Cardiac septum (tissue), 1 donor: ENCODE results near the gene RCOR3. TPM values are rescaled to one million over a fixed set of nuclear protein-coding genes. Genes with fewer than 3 reads are reported as not detected.
"Not testable (repeated sequence)": the region's sequence is repeated elsewhere in the genome, so short reads cannot be mapped to it uniquely, and the experiment has no call there.

ENCODE experiments used
- DNase-seq: peaks from one replicate; pipeline ENCODE4 v3.0.0-alpha.2; 2020; ENCODE audit warnings: low spot score
- intact Hi-C: fragments of 100-400 bp; cut with DNase I; formaldehyde crosslinking; loops from one replicate; pipeline ENCODE4 v1.14.0; 2022
- total RNA-seq: library from RNA; stranded (reverse); fragmentation: NEBNext Ultra II Directional; extraction: Animal tissue kit (Norgen Biotek cat#: 25700); gene quantifications from one replicate; pipeline ENCODE4 v1.2.1, GENCODE V29; 2021
- donor health status: DM: no; HTN: no; CAD: no.

RCOR3 gene
- total RNA-seq, 1 donor from 2014 or later, result 58.2 TPM

DNA sequence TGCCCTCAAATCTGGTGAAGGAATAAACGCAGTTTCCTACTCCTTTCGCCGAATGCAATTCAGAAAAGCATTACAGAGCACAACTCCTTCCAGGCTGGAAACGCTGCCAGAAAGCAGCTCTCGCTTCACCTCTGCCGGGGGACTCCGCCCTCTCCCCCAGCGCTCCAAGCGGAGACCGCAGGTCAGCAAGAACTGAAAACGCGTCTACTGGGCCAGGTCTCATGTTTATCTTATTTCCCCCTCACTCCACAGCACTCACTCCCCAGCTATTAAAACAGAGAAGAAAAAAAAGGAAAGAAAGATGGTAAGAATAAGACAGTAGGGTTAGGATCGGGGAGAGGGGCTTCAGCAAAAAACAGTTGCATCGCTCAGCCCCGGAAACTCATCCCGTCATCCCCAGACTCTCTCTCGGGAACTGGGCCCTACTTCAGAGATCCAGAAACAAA is 833 bp upstream of the RCOR3 start:
- intact Hi-C loops, result loop anchor here (5.0 kb wide), 1 partner anchor 49 kb away; no protein-coding TSS in a partner anchor
- DNase-seq, result peak; percentile 87

DNA sequence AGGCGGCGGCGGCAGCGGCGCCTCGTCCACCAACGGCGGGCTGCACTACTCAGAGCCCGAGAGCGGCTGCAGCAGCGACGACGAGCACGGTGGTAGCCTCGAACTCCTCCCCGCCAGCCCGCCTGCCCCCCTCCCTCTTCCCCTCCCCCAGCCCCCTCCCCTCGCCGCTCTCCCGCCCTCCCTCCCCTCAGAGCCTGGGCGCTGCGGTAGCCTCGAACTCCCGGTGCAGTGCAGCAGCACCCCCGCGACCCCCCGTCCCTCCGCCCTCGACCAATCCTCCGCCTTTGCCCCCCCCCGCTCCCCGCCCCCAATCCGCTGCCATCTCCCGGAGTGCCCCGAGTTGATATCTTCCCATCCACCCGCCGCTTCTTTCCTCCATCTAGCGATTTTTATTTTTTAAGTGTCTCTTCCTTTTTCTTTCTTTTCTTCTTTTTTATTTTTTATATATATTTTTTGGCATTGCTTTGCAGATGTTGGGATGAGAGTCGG is 516 bp downstream of the RCOR3 start:
- peak; percentile 81 for DNase-seq
- intact Hi-C loops, result loop anchor here (2.0 to 5.0 kb wide), 2 partner anchors 48 to 123 kb away; no protein-coding TSS in a partner anchor

DNA sequence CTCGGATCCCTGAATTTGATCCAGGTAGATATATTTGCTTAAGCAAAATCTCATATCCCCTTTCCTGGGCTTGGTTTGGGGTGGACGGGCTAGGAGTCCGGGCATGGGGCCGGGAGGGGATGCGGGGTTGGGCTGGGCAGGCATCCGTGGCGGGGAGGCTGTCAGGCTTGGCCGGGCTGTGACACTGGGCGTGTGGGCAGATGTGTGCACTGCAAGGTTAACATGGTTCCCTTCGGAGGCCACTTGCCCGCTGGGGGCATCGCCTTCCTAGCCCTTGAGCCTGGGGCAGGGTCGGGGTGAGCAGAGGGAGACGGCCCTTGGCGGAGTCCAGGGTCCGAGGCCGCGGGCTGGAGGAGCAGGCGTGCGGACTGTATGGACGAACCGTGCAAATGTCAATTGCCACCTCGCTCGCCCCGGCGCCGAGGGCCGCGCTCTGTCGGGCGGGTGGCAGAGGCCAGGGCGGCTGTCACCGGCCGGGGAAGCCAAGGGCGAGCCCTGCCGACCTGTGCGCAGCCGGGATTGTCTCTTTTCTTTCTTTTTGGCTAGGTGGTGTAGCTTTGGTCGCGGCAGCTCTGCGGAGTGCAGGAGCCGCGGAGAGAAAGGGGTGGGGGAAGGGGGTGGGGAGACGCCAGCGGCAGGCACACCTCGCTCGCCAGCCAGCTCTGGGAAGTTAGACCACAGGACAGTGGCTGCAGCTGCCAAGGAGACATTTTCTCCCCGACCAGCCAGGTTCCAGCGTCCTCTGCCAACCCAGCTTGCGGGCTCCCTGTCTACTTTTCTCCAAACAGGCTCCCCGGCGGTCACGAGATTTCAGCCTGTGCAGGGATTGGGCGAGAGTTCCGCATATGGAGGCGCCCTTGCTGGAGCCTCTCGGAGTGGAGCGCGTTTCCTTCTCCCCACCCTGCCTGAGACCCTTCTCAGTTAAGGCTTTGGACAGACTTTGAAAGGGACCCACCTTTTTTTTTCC is 1.3 kb downstream of the RCOR3 start:
- peak; percentile 96 for DNase-seq
- intact Hi-C loops, result loop anchor here (2.0 kb wide), 1 partner anchor 122 kb away; no protein-coding TSS in a partner anchor

DNA sequence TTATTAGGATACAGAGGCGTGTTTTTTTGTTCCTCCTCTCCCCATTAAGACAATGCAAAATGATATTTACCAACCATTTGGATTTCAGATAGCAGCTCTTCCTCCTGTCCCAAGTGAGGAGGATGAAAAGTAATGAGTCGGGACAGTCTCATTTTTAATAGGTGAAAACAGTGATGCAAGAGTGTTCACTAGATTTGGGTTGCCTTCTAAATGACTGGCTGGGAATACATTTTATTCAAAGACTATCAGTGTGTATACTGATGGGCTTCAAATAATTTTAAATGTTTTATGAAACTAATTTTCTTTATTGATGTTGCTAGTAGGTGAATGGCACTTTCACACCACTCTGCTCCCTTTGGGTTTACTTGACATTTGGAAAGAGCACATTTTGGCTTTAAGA is 2.1 kb downstream of the RCOR3 start:
- DNase-seq, result no peak
- intact Hi-C loops, result loop anchor here (2.0 kb wide), 1 partner anchor 122 kb away; no protein-coding TSS in a partner anchor

DNA sequence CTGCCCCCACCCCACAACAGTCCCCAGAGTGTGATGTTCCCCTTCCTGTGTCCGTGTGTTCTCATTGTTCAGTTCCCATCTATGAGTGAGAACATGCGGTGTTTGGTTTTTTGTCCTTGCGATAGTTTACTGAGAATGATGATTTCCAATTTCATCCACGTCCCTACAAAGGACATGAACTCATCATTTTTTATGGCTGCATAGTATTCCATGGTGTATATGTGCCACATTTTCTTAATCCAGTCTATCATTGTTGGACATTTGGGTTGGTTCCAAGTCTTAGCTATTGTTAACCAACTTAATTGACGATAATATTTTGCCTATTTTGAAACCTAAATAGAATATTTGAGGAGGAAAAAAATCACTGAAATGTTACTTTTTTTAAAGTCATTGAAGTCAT is 3.9 kb downstream of the RCOR3 start:
- intact Hi-C loops, DNase-seq: not testable (repeated sequence)

DNA sequence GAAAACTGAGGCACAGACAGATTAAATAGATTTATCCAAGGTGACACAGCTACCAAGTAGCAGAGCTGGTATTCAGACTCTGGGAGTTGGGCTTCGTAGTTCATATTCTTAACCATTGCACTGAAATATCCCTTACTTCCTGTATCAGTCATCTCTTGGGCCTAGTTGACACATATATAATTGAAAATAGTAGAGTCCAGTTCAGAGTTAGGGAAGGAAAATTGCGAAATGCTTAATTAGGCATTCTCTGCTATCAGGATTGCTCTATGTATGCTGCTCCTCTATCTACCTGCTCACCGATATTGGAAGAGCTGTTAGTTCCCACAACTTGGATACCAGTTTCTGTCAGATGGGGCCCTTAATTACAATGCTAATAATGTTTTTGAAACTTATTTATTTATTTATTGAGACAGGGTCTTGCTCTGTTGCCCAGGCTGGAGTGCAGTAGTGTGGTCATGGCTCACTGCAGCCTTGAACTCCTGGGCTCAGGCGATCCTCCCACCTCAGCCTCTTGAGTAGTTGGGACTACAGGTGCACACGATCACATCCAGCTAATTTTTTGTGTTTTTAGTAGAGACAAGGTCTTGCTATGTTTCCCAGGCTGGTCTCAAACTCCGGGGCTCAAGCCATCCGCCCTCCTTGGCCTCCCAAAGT is 8.2 kb downstream of the RCOR3 start:
- DNase-seq, result no peak
- intact Hi-C loops, result no loop called here

DNA sequence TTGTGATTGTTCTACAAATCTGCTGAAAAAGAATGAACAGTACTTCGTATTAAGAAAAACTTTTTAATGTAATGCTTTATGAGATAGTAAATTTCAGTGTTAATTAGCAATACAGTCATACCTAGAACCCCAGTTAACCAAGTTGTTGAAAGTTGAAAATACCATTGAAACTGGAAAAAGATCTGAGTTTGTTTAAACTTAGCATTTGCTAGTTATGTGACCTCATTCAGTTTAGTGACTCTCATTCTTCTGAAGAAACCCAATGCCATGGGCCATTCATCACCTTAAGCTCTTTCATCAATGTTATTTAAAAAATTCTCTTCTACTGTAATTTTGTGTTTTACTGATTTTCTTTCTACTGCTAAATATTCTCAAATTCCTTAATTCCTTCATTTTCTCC is 20.2 kb downstream of the RCOR3 start:
- intact Hi-C loops, result no loop called here
- no peak for DNase-seq

DNA sequence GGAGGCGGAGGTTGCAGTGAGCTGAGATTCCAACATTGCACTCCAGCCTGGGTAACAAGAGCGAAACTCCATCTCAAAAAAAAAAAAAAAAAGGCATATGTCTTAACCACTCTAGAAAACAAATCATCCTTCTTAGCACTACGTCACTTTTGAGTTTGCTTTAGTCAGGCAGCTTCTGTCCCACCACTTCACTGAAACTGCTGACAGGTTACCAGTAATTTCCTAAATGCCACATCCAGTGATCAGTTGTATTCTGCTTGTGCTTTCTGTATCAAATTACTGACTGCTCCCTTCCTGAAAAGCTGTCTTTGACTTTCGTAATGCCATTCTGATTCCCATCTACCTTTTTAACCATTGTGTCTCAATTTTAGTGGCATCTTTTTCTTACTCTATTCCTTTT is 21.7 kb downstream of the RCOR3 start:
- intact Hi-C loops, result no loop called here

DNA sequence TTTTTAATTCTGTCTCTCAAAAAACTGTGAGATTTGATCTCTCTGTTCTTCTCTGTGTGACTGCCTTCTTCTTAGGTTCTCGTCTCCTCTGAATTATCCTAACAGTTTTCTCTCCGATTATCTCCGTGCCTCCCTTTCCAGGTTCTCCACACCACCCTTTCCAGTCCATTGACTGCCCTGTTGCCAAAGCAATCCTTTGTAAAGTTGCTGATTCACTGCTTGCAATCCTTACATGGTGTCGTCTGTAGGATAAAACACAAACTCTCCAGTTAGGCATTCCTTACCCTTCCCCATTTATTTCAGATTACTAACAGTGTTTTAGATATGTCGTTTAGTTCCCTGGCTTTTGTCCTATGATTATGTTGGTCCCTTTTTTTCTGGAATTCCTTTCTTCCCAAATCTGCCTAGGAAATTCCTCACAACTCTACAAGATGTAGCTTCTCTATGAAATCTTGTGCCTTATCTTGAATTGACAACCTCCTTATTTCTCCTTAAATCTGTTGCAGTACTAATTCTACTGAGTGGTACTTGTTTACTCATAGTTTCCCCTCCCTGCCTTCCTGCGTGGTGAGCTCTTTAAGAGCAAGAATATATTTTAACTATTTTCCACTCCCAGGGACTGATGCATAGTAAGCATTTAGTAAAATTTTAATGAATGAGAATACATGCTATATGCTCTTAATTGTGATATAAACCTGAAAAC is 22.3 kb downstream of the RCOR3 start:
- intact Hi-C loops, result no loop called here
- no peak for DNase-seq

More for the DNA sequence above, 21.7 kb downstream of the RCOR3 start:
- no peak for DNase-seq

DNA sequence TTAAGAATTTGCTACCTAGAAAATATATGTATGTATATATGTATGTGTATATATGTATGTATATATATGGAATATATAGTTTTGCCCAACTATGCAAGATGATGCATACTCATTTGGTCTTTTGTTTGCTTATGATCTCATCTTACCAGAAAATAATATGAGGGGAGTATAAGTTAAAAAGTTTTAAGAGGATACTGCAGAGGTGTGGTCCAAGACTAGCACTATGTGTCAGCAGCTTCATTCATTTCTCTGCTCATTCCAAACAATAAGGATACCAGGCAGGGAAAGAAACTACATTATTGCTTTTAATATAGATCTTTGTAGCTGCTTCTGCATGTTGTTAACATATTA is 22.8 kb downstream of the RCOR3 start:
- DNase-seq, result no peak
- intact Hi-C loops, result no loop called here

DNA sequence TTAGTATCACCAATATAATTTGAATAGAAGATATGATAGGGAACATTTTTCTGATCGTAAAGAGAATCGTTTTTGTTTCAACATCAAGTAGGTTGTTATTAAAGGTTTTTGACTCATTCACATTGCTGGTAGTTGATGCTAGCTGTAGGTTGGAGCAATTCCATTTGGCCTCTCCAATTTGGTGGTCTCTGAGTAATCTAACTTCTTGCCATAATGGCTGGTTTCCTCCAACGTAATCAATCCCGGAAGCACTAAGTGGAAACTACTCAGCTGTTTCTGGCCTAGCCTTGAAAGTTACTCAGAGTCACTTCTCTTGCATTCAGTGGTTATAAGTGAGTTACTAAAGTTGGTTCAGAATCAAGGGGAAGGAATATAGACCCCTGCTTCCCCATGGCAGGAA is 26.0 kb downstream of the RCOR3 start:
- no peak for DNase-seq
- intact Hi-C loops, result no loop called here

DNA sequence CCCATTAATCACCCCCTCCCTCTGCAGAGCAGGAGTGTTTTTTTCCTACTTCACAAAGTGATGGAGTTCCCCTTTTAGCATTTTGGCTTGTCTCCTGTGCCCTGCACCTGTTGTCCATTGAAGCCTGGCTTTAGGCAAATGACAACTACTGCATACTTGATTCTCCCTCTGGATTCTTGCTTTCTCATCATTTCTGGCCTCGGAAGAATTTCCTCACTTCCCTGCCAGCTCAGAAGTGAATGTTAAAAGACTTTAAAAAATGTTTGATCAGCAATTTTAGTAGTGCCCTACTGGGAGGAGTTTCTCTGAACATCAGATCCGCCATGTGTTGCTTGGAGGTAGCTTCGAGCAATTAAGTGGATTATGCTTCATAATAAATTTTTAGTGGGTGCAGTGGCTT is 28.1 kb downstream of the RCOR3 start:
- DNase-seq, result no peak
- intact Hi-C loops, result no loop called here

DNA sequence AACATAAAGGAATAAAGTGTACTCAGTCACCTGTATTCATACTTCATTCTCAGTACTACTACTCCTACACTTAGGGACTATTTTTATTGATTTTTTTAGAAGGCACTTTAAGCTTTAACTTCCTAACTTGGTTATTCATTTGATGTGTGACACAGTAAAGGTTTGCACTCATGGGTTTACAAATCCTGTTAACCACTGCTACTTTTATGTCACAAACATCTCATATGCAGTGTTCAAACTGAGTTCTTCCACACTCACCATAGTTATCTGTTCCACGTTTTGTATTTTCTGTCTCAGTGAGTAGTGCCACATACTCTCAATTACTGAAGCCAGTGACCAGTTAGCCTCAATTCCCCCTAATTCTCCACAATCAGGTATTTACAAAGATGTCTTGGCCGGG is 33.2 kb downstream of the RCOR3 start:
- intact Hi-C loops, result no loop called here

DNA sequence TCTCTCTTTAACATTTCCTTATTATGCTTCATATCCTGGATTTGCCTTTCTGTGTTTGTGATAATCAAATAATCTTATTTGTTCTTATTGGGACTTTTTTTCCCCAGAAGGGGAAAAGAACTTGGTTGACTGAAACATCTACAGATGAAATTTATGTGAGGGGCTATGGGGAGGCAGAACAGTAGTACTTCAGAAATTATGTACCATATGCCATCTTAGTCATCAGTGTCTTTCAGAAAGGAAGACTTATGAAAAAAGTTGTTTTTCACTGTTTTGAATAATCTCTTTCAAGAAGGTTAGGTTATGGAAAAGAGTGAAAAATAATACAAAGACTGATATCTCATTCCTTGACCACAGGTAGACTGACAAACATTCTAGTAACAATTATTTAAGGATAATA is 37.2 kb downstream of the RCOR3 start:
- DNase-seq, result no peak
- intact Hi-C loops, result no loop called here

More for the DNA sequence above, 33.2 kb downstream of the RCOR3 start:
- no peak for DNase-seq

DNA sequence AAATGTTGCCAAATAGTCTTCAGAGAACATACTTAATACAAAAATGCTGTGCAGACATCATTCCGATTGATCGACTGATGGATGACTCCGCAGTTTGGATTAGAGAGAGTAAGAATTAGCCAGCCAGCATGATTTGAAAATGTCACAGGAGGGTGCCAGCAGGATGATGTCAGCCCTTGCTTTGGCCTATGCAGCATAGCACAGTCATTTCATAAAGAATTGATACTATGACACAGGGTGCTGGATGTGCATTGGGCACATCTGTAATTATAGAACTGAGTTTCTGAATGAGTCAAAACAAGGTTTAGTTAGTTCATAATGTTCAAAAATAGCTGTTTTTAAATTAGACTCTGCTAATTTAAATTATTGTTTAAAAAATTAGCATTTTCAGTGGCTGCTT is 45.9 kb downstream of the RCOR3 start:
- no peak for DNase-seq
- intact Hi-C loops, result loop anchor here (5.0 kb wide), 1 partner anchor 48 kb away; the partner anchor contains the start of gene RCOR3

DNA sequence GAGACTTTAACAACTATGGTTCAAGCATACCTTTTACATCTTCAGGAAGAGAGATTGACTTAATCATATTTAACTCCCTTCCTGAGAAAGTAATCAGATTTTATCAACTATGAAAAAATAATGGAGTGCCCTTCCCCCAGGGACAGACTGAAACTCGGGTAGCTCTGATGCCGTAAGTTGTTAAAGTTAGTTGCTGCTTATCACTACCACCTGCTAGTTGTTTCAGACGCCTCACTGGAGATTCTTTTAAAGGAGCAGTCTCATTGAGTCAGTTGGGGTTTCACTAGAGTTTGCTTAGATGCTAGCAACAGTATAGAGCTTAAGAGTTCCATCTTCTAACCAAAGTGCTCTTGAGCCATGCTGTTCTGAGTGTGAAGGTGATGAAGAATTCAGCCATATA is 50.5 kb downstream of the RCOR3 start:
- no peak for DNase-seq
- intact Hi-C loops, result loop anchor here (5.0 kb wide), 1 partner anchor 52 kb away; the partner anchor contains the start of gene RCOR3

DNA sequence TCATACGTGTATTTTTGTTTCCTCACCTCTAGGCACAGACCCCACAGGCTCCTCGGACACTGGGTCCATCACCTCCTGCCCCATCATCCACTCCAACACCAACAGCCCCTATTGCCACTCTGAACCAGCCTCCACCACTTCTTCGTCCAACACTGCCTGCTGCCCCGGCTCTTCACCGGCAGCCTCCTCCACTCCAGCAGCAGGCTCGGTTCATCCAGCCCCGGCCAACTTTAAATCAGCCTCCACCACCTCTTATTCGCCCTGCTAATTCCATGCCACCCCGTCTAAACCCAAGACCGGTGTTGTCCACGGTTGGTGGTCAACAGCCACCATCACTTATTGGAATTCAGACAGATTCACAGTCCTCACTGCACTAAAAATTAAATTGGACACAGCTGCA is 54.2 kb downstream of the RCOR3 start:
- intact Hi-C loops, result no loop called here
- DNase-seq, result no peak

DNA sequence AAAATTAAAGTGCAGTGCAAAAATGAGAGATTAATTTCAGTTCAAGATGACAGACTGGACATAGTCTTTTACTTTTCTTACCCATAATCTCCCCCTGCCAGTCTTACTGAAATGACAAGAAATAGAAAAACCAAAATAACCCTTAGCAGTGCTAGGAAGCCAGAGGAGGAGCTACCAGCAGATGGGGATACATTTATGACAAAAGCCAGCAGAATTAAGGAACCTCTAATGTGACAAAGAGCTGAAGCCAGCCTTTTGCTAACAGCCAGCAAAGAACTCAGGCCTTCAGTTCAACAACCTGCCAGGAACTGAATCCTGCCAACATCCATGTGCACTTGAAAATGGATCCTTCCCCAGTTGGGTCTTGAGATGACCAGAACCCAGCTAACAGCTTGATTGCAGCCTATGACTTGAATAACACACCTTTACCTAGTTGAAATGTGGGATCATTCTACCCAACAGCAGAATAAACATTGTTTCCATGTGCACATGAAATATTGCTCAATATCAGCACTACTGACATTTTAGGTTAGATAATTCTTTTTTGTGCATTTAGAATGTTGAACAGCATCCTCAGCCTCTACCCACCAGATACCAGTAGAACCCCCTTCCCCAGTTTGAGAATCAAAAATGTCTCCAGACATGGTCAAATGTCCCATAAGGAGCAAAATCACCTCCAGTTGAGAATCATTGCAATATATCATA is 59.6 kb downstream of the RCOR3 start:
- intact Hi-C loops, result no loop called here
- no peak for DNase-seq

DNA sequence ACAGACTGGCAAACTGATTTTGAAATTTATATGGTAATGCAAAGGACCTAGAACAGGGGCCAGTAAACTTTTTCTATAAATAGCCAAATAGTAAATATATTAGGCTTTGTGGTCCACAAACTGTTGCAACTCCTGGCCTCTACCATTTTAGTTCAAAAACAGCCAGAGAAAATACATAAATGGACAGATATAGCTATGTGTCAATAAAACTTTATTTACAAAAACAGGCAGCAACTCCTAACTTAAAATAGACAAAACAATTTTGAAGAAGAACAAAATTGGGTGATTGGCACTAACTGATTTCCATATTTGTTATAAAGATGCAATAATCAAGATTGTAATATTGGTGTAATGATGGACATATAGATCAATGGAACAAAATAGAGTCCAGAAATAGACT is 60.7 kb downstream of the RCOR3 start:
- intact Hi-C loops, result loop anchor here (10.0 kb wide), 1 partner anchor 335 kb away; no protein-coding TSS in a partner anchor
- DNase-seq, result no peak
